ENCODE measurements around the gene LRFN5. TPM values are rescaled to one million over a fixed set of nuclear protein-coding genes. Genes with fewer than 3 reads are reported as not detected.

Gene LRFN5
- 4.7 and 5.4 TPM in 2 replicates for total RNA-seq (2021; fragmentation: NEBNext Ultra II Directional; extraction: Animal tissue kit (Norgen Biotek cat#: 25700))
- polyA plus RNA-seq (2011; rRNA removed) = 0.75 and 0.85 TPM in 2 replicates
- 1.1 TPM for polyA plus RNA-seq (2011; cell fraction: cytosol; rRNA removed)
- polyA plus RNA-seq (2011; cell fraction: nucleus; rRNA removed) = 0.94 TPM
- 0.56 to 1.9 TPM (median 1.5 TPM) in 4 replicates for polyA plus RNA-seq (2012, experiment 1 of 2)
- 0.17 TPM for polyA plus RNA-seq (2012, experiment 2 of 2)
- 5.3 TPM for polyA plus RNA-seq (2013, experiment 1 of 2)
- 6.1 TPM for polyA plus RNA-seq (2013, experiment 2 of 2)
- 2.3 and 3.4 TPM in 2 replicates for polyA minus RNA-seq (2011; rRNA and poly(A)+ RNA removed)
- 1.5 TPM for polyA minus RNA-seq (2011; cell fraction: cytosol; rRNA and poly(A)+ RNA removed)
- polyA minus RNA-seq (2011; cell fraction: nucleus; rRNA and poly(A)+ RNA removed) = 12.1 TPM
- long read RNA-seq, experiment 1, partial matches to known transcripts = 2 of 4 reads
- long read RNA-seq, experiment 1, other reads (novel, unspliced or antisense) = 1 of 4 reads
- long read RNA-seq, experiment 2, partial matches to known transcripts = 0 of 1 reads
- long read RNA-seq, experiment 2, other reads (novel, unspliced or antisense) = 1 of 1 reads

GRCh38 chr14:41606532-41607303, at the start of gene LRFN5:
Gene LRFN5, plus strand, starts transcription at chr14:41606876.
- Histone ChIP-seq H4K5ac (ENCODE audit: insufficient read length, low read depth, low read length) (no peak within 1 kb of the TSS), H4K91ac (replicated peaks; ENCODE audit: insufficient read length, low read length) (peak within 1 kb of the TSS; percentile 82), H3K18ac (ENCODE audit: extremely low read depth, low read length) (peak within 1 kb of the TSS; percentile 89), H3K9me3 (ENCODE audit: insufficient read depth in 2 of 2, low read depth in 1 of 2, low read length in 1 of 2) (no peaks in the 10 kb centered on the region), H3K27me3 (replicated peaks in 1 of 4; ENCODE audit: control insufficient read depth in 3 of 4, extremely low read depth in 1 of 4, insufficient read depth in 3 of 4, low read length in 3 of 4) (peaks cover 18 to 46% (median 35%) of the 10 kb centered on the region in 4 experiments), H2AK5ac (ENCODE audit: low read depth, low read length) (no peak within 1 kb of the TSS), H3K4me3 (ENCODE audit: extremely low read depth in 1 of 4, insufficient read depth in 2 of 4, low read depth in 3 of 4, low read length in 4 of 4) (peak within 1 kb of the TSS; percentile 74 to 89 (median 77)), H2AFZ (ENCODE audit: low read length) (peak within 1 kb of the TSS; percentile 95), H3K23ac (ENCODE audit: insufficient read length) (no peak within 1 kb of the TSS), H2BK120ac (replicated peaks; ENCODE audit: low read depth, low read length) (no peak within 1 kb of the TSS), H4K20me1 (replicated peaks in 1 of 2; ENCODE audit: control insufficient read depth in 1 of 2, insufficient read depth in 2 of 2, low read length in 2 of 2) (peaks cover 1 to 3% of the 10 kb centered on the region in 2 experiments), H3K36me3 (ENCODE audit: control insufficient read depth in 2 of 4, insufficient read depth in 4 of 4, low read length in 3 of 4) (no peaks in the 10 kb centered on the region), H3K14ac (ENCODE audit: insufficient read length) (no peak within 1 kb of the TSS), H3K9ac (replicated peaks in 1 of 4; ENCODE audit: extremely low read depth in 1 of 4, low read depth in 3 of 4, low read length in 3 of 4) (peak within 1 kb of the TSS in 2 of 4 experiments; percentile 25 to 45; a peak in 2 of 7 replicates), H3K23me2 (ENCODE audit: low read depth, low read length) (peaks cover 44% of the 10 kb centered on the region), H3K79me2 (ENCODE audit: control insufficient read depth in 1 of 2, insufficient read depth in 2 of 2, low read length in 2 of 2) (peaks cover 0 to 15% of the 10 kb centered on the region in 2 experiments; a peak in 2 of 4 replicates), H3K4me1 (replicated peaks in 1 of 4; ENCODE audit: control insufficient read depth in 3 of 4, insufficient read depth in 4 of 4, low read length in 3 of 4) (peaks cover 0 to 15% (median 7%) of the 10 kb centered on the region in 4 experiments; a peak in 6 of 7 replicates), H4K8ac (ENCODE audit: extremely low read depth, insufficient read depth, low read length) (no peak within 1 kb of the TSS; the same call in 1 of the 2 replicates), H3K4me2 (ENCODE audit: insufficient read depth in 1 of 2, low read depth in 2 of 2, low read length in 2 of 2) (peak within 1 kb of the TSS; percentile 95 to 100), H3K4ac (replicated peaks; ENCODE audit: insufficient read length, low read depth, low read length) (no peak within 1 kb of the TSS), H3K27ac (ENCODE audit: low read depth, low read length) (no peak within 1 kb of the TSS), H2BK12ac (ENCODE audit: low read depth, low read length) (peak within 1 kb of the TSS; percentile 78), H2BK15ac (ENCODE audit: low read length) (peak within 1 kb of the TSS; percentile 75; the same call in 1 of the 2 replicates), H2BK5ac (ENCODE audit: low read depth, low read length) (peak within 1 kb of the TSS; percentile 89; the same call in 1 of the 2 replicates), H3K79me1 (ENCODE audit: low read depth, low read length) (no peaks in the 10 kb centered on the region), H2BK20ac (ENCODE audit: low read length) (no peak within 1 kb of the TSS; the same call in 1 of the 2 replicates), H3K56ac (replicated peaks; ENCODE audit: insufficient read length, low read depth, low read length) (peak within 1 kb of the TSS; percentile 3)
- ChIA-PET POLR2A (ENCODE audit: partially characterized antibody) (interaction anchor here (0.7 to 2.1 kb wide), 3 partner anchors 10 to 307 kb away, joined by 3 to 4 read pairs (median 3); no protein-coding TSS in a partner anchor), CTCF (ENCODE audit: partially characterized antibody) (interaction anchor here (1.1 to 3.1 kb wide), 4 partner anchors 12 to 1236 kb away, joined by 3 to 17 read pairs (median 3); no protein-coding TSS in a partner anchor)
- WGBS, 2 experiments (ENCODE audit: extremely low coverage in 1 of 2, insufficient coverage in 1 of 2, insufficient read length in 1 of 2, insufficient replicate concordance in 2 of 2, low coverage in 1 of 2, low lambda C conversion rate in 2 of 2, missing lambda C conversion rate in 1 of 2) = 2% methylated on average over 38 of the region's 76 CpGs; no CpG with 5 or more reads in 1 of the 2 experiments
- DNase-seq (ENCODE audit: low read depth in 1 of 2, low spot score in 2 of 2) = peak in 1 of 2 experiments; percentile 82
- no peak for FAIRE-seq
- peak; percentile 98 for TF ChIP-seq EGR1 (IDR thresholded peaks at IDR 0.05; ENCODE audit: borderline replicate concordance, low read depth, low read length)
- TF ChIP-seq GABPA (IDR thresholded peaks at IDR 0.05; ENCODE audit: borderline replicate concordance, insufficient read depth, low read length) = no peak
- TF ChIP-seq, protein P1, sequence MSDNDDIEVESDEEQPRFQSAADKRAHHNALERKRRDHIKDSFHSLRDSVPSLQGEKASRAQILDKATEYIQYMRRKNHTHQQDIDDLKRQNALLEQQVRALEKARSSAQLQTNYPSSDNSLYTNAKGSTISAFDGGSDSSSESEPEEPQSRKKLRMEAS (IDR thresholded peaks at IDR 0.05) = 0 out of 2 replicates have a peak, but pooled peaks have one; percentile 6
- no peak for TF ChIP-seq BACH1 (IDR thresholded peaks at IDR 0.05; ENCODE audit: low read length)
- peak; percentile 83 for TF ChIP-seq SP1 (IDR thresholded peaks at IDR 0.05; ENCODE audit: low read depth, low read length)
- 0 out of 2 replicates have a peak, but pooled peaks have one; percentile 10 for TF ChIP-seq PHF8 (conservative IDR thresholded peaks at IDR 0.05; ENCODE audit: low read depth, low read length)
- peak; percentile 67 for TF ChIP-seq RNF2 (IDR thresholded peaks at IDR 0.05; ENCODE audit: borderline replicate concordance, low read depth, low read length, missing control alignments, poor library complexity, severe bottlenecking)

Data from H1 (cell line).